Stomach (tissue), 9 donors: ENCODE results near the gene FANCL. TPM values are rescaled to one million over a fixed set of nuclear protein-coding genes. Genes with fewer than 3 reads are reported as not detected.

Experiments used
- DNase-seq, 2 donors: peaks; one replicate each; pipeline versions ENCODE4 v3.0.0 to v3.0.0-alpha.2; 2013 to 2019
- H3K27ac ChIP-seq, 5 donors: fragments of 200-600 bp in 4 of 5; sonication (generic) in 4 of 5; one replicate each; pipeline ENCODE4 v1.5.1; 2013 to 2019; ENCODE audit warnings: mild to moderate bottlenecking in 1 of 5, moderate library complexity in 1 of 5
- H3K27me3 ChIP-seq, 3 donors: fragments of 200-600 bp; sonication (generic); one replicate each; pipeline ENCODE4 v1.5.1; 2017 to 2019; ENCODE audit warnings: mixed run types in 1 of 3
- H3K36me3 ChIP-seq, 4 donors: fragments of 200-600 bp; sonication (generic); 1 replicate in 3 of 4; 2 replicates in 1 of 4; pipeline ENCODE4 v1.5.1; 2016 to 2019
- H3K4me1 ChIP-seq, 4 donors: fragments of 200-600 bp; sonication (generic); one replicate each; pipeline ENCODE4 v1.5.1; 2016 to 2019
- H3K4me3 ChIP-seq, 4 donors: fragments of 200-600 bp; sonication (generic) in 3 of 4; one replicate each; pipeline ENCODE4 v1.5.1; 2016 to 2019; ENCODE audit warnings: mild to moderate bottlenecking in 1 of 4
- H3K9me3 ChIP-seq, 4 donors: fragments of 200-600 bp; sonication (generic); one replicate each; pipeline ENCODE4 v1.5.1; 2016 to 2019
- CTCF ChIP-seq, 7 experiments: fragments of 450-650 bp in 4 of 7; fragments of 200-600 bp in 3 of 7; sonication (generic) in 3 of 7; IDR thresholded peaks; one replicate each; pipeline ENCODE4 v1.5.1; 2016 to 2019; ENCODE audit warnings: antibody characterized with exemption in 7 of 7, control low read depth in 2 of 7, mild to moderate bottlenecking in 1 of 7
- EP300 ChIP-seq: sonication (generic); formaldehyde crosslinking; IDR thresholded peaks from one replicate; pipeline ENCODE4 v1.6.1; 2017; ENCODE audit warnings: antibody characterized with exemption
- POLR2A ChIP-seq, 4 donors: fragments of 450-650 bp; IDR thresholded peaks; one replicate each; pipeline ENCODE4 v1.6.1; 2016; ENCODE audit warnings: antibody characterized with exemption in 4 of 4, control low read depth in 2 of 4, mild to moderate bottlenecking in 1 of 4, moderate library complexity in 1 of 4
- POLR2AphosphoS5 ChIP-seq, 3 donors: sonication (generic); formaldehyde crosslinking; IDR thresholded peaks; one replicate each; pipeline ENCODE4 v1.6.1; 2016; ENCODE audit warnings: antibody characterized with exemption in 3 of 3
- WGBS, 5 donors: extraction: QIAGEN DNeasy Blood & Tissue Kit in 3 of 5; methylation state at CpG; one replicate each; pipeline versions ENCODE4 v1.1.5 to v1.1.7; 2013 to 2018; 5-methylcytosine and 5-hydroxymethylcytosine counted together
- intact Hi-C: fragments of 100-400 bp; cut with DNase I; formaldehyde crosslinking; loops from one replicate; pipeline ENCODE4 v1.15.1; 2023; ENCODE audit warnings: low total_unique reads
- polyA plus RNA-seq, 3 donors: library from polyadenylated mRNA; stranded (reverse); fragments of 200-250 nt; gene quantifications; one replicate each; pipeline ENCODE4 v1.2.3, GENCODE V29; 2013
- total RNA-seq, 5 donors: library from RNA; depleted of rRNA; stranded (reverse); fragments of >200 nt; gene quantifications; one replicate each; pipeline versions ENCODE4 v1.1.0 to v1.2.3, GENCODE V29; 2014 to 2016
- donor health status: healthy with polysubstance abuse.
- donor health status: Bipolar disorder and iron deficiency.
- donor health status: healthy.

FANCL gene
- total and polyA plus RNA-seq, 8 donors, result 4.9 to 275 (median 22.2) TPM

- H3K9me3 ChIP-seq, result no peaks in the 10 kb centered on the region
- H3K27me3 ChIP-seq, result peaks cover 0 to 7% (median 0%) of the 10 kb centered on the region in 3 donors
- no peak for TF ChIP-seq EP300
- TF ChIP-seq POLR2A (IDR thresholded peaks at IDR 0.05), result no peak
- TF ChIP-seq POLR2AphosphoS5 (IDR thresholded peaks at IDR 0.05), result no peak
- TF ChIP-seq CTCF (IDR thresholded peaks at IDR 0.05), result no peak
- no peaks in the 10 kb centered on the region for H3K36me3 ChIP-seq
- no peak for DNase-seq
- H3K4me1 ChIP-seq, result peaks cover 0 to 32% (median 15%) of the 10 kb centered on the region in 4 donors
- 14 to 30% (median 25%) methylated on average over 2 of the region's 2 CpGs for WGBS, 5 donors
- intact Hi-C loops, result no loop called here
- peak overlapping the region; percentile 76 to 96 (median 82) for H3K4me3 ChIP-seq
- peak overlapping the region; percentile 77 to 93 (median 86) for H3K27ac ChIP-seq
These were observed 380 bp upstream of the FANCL start for GRCh38 chr2:58241546-58241864.

GRCh38 chr2:58239243-58239925, 1.7 kb downstream of the FANCL start:
- Histone ChIP-seq H3K9me3 (no peaks in the 10 kb centered on the region), H3K4me1 (peaks cover 0 to 32% (median 15%) of the 10 kb centered on the region in 4 donors), H3K4me3 (no peak overlapping the region), H3K27me3 (no peaks in the 10 kb centered on the region), H3K27ac (no peak overlapping the region), H3K36me3 (no peaks in the 10 kb centered on the region)
- WGBS, 5 donors, result 61 to 78% (median 71%) methylated on average over 3 of the region's 3 CpGs
- DNase-seq, result no peak
- no peak for TF ChIP-seq CTCF (IDR thresholded peaks at IDR 0.05)
- no peak for TF ChIP-seq POLR2AphosphoS5 (IDR thresholded peaks at IDR 0.05)
- TF ChIP-seq POLR2A (IDR thresholded peaks at IDR 0.05), result no peak
- TF ChIP-seq EP300, result no peak
- intact Hi-C loops, result no loop called here

- H3K36me3 ChIP-seq, result no peaks in the 10 kb centered on the region
- no peaks in the 10 kb centered on the region for H3K27me3 ChIP-seq
- intact Hi-C loops, result no loop called here
- H3K9me3 ChIP-seq, result no peaks in the 10 kb centered on the region
- DNase-seq, result no peak
- peaks cover 0 to 32% (median 15%) of the 10 kb centered on the region in 4 donors for H3K4me1 ChIP-seq
- no peak overlapping the region for H3K27ac ChIP-seq
- H3K4me3 ChIP-seq, result no peak overlapping the region
- no peak for TF ChIP-seq CTCF (IDR thresholded peaks at IDR 0.05)
These were observed 3.4 kb downstream of the FANCL start for GRCh38 chr2:58237741-58238140.

GRCh38 chr2:58235984-58236383, 5.1 kb downstream of the FANCL start:
- WGBS, 5 donors, result 95 to 100% (median 97%) methylated on average over 2 of the region's 2 CpGs
- Histone ChIP-seq H3K4me1 (peaks cover 0 to 26% (median 12%) of the 10 kb centered on the region in 4 donors), H3K27ac (no peak overlapping the region), H3K36me3 (no peaks in the 10 kb centered on the region), H3K27me3 (no peaks in the 10 kb centered on the region), H3K9me3 (no peaks in the 10 kb centered on the region), H3K4me3 (no peak overlapping the region)
- intact Hi-C loops, result no loop called here
- DNase-seq, result no peak
- TF ChIP-seq EP300 (no peak), POLR2A (IDR thresholded peaks at IDR 0.05) (no peak), POLR2AphosphoS5 (IDR thresholded peaks at IDR 0.05) (no peak), CTCF (IDR thresholded peaks at IDR 0.05) (no peak)
